Measurements from ENCODE around the gene FBLN5.
"Not testable (repeated sequence)": the region's sequence is repeated elsewhere in the genome, so short reads cannot be mapped to it uniquely, and the experiment has no call there.

Gene FBLN5

DNA sequence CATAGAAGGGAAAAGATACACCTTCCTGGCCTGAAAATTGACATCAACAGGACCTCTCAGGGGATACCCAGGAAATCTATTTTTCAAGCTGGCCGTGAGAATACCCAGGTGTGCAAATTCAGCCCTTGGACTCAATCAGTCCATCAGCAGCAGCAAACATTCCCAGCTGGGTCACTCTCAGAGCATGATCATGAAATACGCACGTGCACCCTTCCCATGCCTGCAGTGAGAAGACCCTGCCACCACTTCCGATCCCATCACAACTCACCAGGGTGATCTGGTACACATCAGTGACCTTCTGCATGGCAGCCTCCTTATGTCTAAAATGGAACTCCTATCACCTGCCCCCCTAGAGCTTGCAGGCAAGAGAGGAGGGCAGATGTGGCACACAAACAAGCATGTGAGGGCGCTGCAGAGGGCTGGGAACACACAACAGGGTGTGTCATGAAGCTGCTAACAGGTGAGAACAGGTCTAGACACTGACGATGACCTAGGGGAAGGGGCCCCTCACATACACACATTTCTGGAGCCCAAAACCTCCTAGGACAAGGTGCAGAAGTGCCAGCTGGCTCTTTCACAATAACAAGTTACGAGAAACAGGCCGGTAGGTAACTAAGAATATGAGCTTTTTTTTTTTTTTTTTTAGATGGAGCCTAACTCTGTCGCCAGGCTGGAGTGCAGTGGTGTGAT, 42.4 kb downstream of the FBLN5 start:
- DNase-seq (ENCODE audit: low read depth): no peak

DNA sequence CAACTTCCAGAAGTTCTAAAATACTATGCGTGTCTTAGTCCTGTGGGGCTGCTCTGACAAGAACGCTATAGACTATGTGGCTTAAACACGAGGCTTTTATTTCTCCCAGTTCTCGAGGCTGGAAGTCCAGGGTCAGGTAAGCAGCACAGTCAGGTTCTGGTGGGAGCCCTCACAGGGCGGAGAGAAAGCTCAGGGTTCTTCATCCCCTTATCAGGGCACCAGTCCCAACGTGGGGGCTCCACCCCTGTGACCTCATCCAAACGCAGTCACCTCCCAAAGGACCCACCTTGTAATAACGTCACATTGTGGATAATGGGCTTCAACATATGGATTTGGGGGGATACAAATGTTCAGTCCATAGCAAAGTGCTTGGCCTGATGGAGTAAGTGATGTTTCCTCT, 43.0 kb downstream of the FBLN5 start:
- DNase-seq (ENCODE audit: low read depth): no peak

DNA sequence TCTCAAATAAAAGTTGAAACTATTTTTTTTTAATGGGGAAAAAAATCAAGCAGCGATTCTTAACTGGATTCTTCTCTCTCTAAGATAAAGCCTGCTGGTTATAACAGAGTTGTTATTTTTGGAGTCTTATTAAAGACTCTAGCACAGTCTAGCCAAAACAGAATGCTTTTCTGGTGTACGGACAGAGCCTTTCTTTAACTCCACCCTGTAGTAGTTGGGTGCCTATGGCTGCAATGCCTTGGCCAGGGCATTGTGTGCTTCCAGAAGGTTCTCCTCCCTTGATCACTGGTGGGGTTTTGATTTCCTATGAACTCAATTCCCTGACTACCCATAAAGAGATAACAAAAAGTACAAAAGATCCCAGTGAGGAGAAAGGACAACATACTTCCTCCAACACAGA, 44.4 kb downstream of the FBLN5 start:
- no peak for DNase-seq (ENCODE audit: low read depth)

DNA sequence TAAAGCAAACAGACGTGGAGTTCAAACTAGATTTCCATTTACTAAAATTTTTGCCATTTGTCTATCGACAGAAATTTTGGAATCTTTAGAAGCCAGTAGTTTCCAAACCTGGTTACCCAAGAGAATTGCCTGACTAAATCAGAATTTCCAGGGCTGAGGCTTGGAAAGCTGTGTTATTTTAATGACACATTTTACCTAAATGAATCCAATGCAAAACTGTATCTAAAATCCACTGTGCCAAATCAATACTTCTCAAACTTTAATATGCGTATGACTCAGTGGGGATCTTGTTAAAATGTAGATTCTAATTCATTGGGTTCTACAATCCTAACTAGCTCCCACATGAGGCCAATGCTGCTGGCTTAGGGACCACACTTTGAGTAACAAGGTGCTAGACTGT, 45.2 kb downstream of the FBLN5 start:
- DNase-seq (ENCODE audit: low read depth): no peak

DNA sequence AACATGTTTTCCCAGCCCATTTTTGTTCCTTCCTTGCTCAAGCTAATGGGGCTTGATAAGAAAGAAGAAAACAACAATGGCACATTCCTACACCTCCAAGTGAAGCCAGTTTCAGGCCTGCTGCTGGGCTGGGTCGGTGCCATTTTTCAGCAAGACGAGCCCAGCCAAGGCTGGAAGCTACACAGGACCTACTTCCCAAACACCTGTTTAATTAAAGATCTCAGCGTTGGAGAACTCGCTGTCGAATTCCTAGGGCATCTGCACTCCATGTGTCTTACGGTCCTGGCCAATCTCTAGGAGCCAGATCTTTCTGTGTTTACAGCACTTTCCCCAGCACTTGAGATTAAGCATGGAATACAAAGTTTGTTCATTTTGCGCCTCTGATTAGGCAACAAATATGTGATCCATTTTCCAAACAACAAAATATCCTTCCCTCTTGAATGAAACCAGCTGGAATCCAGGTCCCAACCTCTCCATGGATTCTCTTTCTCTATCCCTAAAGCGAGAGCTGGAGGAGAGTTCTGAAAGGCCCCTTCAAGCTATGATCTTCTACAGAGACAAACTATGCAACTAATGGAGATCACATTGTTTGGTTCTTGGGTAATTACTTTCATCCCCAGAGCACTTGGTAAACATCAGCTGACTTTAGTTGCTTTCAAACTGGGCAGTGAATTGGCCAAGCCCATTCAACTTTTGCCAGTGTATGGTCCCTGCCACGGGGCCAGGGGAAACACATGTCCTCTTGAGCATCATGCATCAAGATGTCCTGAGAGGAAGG, 45.9 kb downstream of the FBLN5 start:
- no peak for DNase-seq (ENCODE audit: low read depth)

DNA sequence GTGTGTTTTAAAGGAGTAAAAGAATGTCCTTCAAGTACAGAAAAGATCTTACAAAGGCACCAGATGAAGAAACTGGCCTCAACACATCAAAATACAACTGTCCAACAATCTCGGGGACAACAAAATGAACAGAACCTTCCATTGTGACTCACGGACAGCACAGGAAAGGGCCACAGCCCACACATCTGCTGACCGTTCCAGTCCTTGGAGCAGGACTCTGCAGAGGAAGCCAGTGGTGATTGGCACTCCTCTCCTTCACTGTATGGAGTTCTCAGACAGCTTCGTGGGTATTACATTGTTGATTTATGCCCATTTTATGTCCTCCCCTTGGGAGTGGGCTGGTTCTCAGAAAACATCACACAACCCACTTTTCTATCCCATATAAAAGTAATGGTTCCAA, 47.7 kb downstream of the FBLN5 start:
- no peak for DNase-seq (ENCODE audit: low read depth)

DNA sequence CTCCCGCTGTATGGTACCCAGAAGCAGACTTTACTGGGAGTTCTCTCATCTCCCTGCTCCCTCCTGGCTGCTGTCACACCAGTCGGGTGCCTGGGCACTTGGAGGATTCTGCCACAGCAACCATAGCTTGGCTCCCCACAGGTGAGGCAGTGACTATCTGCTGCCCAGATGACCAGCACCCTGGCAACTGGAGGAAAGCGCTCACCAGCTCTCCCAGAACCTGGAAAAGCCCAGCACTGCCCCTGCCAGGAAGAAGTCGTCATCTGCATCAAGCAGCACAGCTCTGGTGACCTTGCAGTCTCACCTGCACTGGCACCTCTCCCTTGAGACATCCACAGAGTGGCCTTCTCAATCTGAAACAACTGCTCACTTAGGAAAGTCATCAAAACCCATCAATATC, 48.3 kb downstream of the FBLN5 start:
- no peak for DNase-seq (ENCODE audit: low read depth)

DNA sequence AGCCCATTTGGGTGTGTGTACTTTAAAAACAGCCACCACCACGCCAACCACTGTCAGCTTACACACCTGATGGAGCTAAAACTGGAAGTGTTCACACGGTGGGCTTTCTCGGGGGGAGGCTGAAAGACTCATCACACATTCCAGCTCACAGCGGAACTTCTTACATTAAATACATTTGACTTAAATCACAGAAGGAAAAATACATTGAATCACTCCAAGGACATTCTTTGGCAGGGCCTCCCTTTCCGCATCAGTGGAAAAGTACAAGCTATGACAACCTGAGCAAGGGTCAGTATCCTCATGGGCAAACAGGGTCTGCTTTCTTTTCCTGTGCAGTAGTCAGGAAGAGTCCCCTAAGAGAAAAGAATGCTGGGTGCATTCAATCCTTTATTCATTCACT, 49.1 kb downstream of the FBLN5 start:
- DNase-seq (ENCODE audit: low read depth): no peak

DNA sequence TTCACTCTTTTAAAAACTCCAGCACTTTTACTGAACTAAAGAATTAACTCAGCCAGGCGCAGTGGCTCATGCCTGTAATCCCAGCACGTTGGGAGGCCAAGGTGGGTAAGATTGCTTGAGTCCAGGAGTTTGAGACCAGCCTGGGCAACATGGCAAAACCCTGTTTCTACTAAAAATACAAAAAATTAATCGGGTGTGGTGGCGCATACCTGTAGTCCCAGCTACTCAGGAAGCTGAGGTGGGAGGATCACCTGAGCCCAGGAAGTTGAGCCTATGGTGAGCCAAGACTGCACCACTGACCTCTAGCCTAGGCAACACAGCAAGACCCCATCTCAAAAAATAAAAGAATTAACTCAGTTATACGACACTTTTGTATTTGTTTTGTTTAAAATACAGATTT, 49.8 kb downstream of the FBLN5 start:
- not testable (repeated sequence) for DNase-seq (ENCODE audit: low read depth)

DNA sequence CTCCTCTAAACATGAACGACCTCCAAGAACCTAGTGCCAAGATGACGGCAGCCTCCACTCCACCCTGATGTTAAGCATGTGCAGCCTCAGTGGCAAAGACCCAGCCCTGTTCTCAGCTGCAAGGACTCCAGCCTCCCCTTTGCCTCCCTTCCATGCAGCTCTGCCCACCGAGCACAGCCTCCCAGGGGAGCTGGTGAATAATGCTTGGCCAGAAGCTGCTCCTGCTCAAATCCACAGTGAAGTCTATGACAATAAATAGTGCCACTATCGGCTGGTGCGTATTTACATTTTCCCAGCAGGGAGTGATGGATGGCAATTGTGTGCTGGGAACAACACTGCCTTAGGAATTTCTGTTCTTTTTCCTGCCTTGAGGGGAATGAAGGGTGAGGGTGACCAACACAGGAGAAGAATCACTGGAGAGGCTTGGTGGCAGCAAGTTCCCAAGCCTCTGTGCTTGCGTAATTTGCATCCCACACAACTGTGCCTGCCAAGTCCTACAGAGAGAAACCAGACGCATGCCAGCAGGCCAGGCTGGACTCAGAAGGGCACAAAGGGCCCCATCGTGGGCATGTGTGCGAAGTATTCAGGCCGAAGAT, 50.3 kb downstream of the FBLN5 start:
- DNase-seq (ENCODE audit: low read depth): no peak

DNA sequence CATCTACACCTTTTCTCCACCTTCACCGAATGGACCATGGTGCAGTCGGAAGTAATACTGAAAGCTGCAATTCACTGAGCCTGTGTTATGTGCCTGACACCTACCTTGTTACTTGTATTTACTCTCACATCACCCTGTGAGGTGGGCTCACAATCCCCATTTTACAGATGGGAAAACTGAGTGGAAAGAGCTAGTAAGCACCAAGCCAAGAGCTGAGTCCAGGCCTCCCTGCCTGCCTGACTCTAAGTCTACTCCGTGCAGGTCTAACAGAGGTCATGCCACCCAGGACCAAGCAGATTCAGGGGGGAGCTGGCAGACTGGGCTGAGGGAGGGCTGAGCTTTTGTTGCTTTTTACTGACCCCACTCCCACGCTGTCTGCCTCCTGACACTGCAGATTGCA, 51.1 kb downstream of the FBLN5 start:
- no peak for DNase-seq (ENCODE audit: low read depth)

DNA sequence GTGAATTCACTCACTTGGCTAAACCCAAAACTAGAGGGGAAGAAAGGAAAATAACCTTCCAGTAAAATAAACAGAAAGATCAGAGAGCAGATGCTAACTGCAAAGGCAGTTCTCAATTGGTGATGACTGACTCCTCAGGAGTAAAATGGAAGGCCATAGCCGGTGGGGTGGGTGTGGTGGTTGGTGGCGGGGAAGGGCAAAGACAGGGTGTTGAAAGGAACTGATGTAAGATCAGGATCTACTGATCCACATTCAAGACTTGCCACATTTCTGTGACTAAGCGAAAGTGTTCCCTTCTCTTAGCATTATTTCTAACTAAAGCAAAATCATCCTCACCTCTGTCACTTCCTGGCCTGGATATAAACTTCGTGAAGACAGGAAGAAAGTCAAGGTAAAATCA, 53.8 kb downstream of the FBLN5 start:
- no peak for DNase-seq (ENCODE audit: low read depth)

DNA sequence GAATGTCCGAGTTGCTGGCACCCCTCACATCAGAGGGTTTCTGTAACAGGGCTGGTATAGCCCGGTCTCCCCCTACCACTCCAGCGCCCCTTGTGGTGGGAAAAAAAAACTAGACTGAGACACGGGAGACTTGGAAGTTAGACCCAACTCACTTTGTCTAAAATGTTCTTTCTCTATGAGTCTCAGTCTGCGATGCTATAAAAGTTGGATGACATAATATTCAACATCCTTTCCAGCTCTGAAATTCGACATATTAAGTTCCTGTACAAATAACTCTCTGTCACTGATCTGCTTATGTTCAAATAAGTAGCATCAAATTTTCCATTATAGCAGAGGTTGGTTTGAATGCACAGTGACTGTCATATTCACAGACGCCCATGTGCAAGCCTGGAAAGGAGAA, 54.5 kb downstream of the FBLN5 start:
- no peak for DNase-seq (ENCODE audit: low read depth)

DNA sequence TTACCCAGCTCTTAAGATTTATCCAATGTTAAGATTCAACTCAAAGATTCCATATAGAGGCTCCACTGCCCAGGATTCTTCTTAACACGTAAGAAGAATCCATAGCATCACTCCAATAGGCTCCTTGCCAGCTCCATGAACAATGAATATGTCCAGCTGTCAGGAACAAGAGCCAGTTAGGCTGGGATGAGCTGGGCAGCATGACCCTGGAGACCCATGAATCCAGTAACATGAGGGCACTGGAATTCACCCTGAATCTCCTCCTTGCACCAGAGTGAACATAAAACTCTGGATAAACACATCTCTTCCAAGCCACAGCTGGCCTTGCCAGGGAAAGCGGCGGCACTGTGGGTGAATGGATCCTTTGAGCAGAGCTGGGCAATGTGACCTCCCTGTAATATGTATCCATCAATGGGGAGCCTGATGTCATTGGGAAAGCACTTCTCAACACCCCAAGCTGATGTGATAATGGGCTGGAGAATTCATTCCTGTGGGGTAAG, 55.7 kb downstream of the FBLN5 start:
- no peak for DNase-seq (ENCODE audit: low read depth)

DNA sequence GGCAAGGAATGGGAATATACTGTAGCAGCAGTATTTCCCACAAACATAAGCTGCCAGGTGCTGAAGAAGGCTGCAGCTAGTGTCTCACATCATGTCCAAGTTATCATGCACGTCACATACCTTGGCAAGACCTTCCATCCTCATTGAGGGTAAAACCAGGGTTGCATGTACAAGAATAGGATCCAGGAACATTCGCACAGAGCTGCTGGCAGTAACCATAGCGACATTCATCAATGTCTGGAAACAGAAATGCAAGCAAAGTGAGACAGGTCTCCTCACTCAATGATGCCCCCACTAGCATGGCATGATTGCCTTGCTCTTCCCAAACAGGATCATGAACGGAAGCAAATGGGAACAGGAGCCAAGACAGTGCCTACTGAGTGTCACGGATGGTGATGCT, 56.4 kb downstream of the FBLN5 start:
- no peak for DNase-seq (ENCODE audit: low read depth)

DNA sequence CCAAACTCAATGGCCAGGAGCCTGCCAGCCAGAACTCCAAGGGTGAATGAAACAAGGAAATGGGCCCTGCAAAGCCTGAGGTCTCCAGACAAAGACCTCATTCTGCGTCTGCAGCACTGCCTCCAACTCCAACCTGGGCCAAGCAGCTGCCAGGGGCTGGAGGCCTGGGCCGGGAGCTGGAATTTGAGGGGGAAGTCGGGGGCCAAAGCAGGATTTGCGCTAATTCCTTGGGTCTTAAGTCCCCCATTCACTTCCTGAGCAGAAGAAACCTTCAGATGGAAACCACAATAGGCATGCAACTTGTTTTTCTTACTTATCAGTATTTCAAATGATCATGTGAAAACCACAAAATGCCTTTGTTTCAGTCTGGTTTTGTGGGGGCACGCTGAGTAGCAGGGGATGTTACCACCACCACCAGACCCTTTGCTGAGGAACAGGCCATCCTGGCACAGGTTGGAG, 57.2 kb downstream of the FBLN5 start:
- DNase-seq (ENCODE audit: low read depth): no peak

DNA sequence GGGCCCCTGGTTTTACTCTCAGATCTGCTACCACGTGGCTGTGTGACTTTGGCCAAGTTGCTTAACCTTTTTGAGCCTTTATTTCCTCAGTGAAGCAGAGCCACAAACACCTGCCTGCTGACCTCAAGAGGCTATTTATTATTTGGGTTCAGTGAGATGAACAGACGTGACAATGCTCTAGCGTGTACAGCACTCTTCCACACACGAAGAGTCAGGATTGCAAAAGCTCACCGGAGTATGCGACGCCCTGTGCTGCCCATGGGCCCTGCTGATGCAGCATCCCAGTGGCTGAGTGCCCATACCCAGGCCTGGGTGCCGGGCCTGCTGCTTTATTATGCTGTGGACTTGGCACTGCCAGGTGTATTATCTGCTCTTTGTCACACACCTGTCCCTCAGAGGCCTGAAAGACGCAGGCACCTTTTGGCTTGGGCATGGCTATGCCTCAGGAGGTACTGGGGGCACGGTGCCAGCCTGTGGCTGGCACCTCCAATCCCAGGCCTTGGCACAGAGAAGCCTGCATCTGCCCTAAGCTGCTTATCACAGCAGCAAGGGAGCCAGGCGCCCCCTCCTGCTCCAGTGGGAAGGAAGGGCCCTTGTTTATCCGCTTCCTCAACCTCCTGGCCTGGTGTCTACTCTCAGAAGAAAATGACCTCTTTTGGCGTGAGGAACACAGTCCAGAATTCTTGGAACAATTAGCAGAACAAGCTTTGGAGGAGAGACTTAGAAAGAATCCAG, 57.9 kb downstream of the FBLN5 start:
- DNase-seq (ENCODE audit: low read depth): no peak

DNA sequence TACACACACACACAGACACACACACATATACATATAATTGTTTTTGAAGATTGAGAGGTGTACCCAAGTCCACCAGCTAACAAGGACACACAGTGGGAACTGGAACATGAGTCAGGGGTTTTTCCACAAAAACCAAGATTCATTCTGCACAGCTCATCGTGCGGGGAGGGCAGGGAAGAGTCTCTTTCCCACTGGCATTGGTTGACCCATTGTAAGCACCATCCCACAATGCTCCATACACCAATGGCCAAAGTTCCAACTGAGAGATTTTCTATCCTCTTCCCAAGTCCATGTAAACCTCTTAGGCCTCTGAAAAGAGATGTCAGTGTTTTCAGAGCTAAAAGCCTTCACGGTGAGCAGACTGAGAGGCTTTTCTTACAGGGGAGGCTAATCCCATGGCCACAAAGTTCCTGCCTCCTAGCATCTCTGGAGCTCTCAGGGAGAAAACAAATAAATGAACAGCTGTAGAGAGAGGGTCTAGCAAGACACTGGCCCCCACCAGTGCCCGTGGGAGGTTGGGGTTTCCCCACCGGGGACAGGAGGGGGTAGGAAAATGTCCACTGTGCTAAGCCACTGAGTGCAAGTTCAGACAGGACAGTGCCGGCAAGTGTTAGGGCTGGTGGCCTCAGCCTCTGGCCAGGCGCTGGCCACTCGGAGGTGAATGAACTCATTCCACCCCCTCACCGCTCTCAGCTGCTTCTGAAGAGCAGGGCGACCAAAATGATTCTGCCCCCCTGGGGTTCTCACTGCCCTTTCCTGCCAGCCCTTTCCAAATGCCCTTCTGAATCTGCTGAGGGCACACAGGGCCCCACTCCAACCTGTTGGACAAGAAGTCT, 58.6 kb downstream of the FBLN5 start:
- no peak for DNase-seq (ENCODE audit: low read depth)

DNA sequence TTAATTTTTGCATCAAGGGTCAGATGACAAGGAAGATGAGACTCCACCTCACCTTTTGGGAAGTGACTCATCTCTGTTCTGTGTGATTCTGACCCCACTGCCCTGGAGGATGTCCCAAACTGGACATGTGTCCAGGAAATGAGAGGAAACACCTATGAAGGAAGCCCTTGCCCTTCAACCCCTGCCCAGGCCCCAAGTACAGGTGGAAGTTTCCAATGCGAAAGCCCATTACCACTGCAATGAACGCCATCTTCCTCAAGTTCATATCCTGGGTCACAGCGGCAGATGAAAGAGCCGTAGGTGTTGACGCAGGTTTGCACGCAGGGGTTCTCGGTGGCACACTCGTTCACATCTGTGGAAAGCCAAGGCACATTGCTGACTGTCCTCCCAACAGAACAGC, 60.5 kb downstream of the FBLN5 start:
- DNase-seq (ENCODE audit: low read depth): no peak

DNA sequence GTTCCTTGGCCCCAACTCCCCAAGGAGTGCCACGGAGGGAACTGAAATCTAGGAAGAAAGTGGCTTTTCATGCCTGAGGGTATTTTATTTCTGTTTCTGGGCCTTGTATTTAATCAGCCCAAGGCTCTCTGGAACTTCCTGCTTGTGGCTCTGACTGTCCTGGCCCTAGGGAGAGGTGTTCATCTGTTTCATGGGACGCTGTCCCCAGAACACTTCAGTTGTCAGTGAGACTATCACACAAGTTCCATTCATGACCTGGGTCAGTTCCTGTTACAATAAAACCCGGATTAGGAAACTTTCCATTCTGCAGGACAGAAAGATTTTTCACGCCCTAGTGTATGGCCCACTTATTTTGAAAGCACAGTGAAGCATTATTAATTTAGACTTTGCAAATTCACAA, 61.7 kb downstream of the FBLN5 start:
- no peak for DNase-seq (ENCODE audit: low read depth)

DNA sequence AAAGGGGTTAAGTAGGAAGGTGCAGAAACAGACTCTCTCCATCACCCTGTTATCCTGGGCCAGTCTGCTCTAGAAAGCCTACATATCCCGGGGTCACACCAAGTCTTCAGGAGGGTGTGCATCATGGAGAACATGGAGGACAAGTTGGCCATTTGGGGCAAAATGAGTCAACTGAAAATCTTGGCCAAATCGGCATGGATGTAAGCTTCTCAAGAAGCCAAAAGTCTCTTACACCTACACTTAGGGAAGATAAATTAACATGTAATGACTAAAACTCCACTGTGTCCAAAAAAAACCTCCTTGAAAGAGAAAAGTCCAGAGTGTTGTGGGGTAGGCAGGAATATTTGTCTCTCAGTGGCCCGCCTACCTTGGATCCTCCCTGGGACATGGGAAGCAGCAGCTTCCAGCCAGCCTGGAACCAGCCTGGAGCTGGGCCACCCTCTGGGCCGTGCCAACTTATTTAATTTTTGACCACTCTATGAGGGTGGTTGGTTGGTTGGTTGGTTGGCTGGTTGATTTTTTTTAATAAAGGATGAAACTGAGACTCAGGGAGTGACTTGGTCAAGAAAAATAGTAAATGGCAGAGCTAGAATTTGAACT, 62.3 kb downstream of the FBLN5 start:
- no peak for DNase-seq (ENCODE audit: low read depth)
